ENCODE results near the gene FEN1.

Gene FEN1

GRCh38 chr11:61792310-61793082 lies at the start of gene FEN1, which contains the start of gene TMEM258:
FEN1 (plus strand) TSS chr11:61792911; CDS start chr11:61795362, 2,451 bp downstream.
TMEM258 (minus strand) TSS chr11:61792599; CDS start chr11:61792558, 41 bp downstream.
- DNase-seq = peak; percentile 93

- no peak for DNase-seq
Measured at GRCh38 chr11:61743486-61744095, 49.1 kb upstream of the FEN1 start.

GRCh38 chr11:61744181-61744580 lies 48.5 kb upstream of the FEN1 start:
- DNase-seq = no peak

- no peak for DNase-seq
Measured at GRCh38 chr11:61744609-61745156, 48.0 kb upstream of the FEN1 start.

GRCh38 chr11:61745781-61746441 lies 46.8 kb upstream of the FEN1 start:
- DNase-seq = peak; percentile 74

- no peak for DNase-seq
Measured at GRCh38 chr11:61746442-61747191, 46.1 kb upstream of the FEN1 start.

GRCh38 chr11:61747192-61747966 lies 45.3 kb upstream of the FEN1 start:
- peak; percentile 63 for DNase-seq

GRCh38 chr11:61747967-61748285 lies 44.8 kb upstream of the FEN1 start:
- DNase-seq = no peak

- no peak for DNase-seq
Measured at GRCh38 chr11:61749591-61750217, 43.0 kb upstream of the FEN1 start.

- DNase-seq = no peak
Measured at GRCh38 chr11:61750631-61751273, 42.0 kb upstream of the FEN1 start.

GRCh38 chr11:61751384-61751783 lies 41.3 kb upstream of the FEN1 start:
- no peak for DNase-seq

GRCh38 chr11:61752117-61752924 lies 40.4 kb upstream of the FEN1 start, which contains the start of gene MYRF:
MYRF (plus strand) TSS chr11:61752636; CDS start chr11:61752745, 109 bp downstream.
- DNase-seq = peak; percentile 57

- DNase-seq = no peak
Measured at GRCh38 chr11:61752925-61753521, 39.7 kb upstream of the FEN1 start.

GRCh38 chr11:61753672-61754071 lies 39.0 kb upstream of the FEN1 start:
- no peak for DNase-seq

GRCh38 chr11:61754534-61755482 lies 37.9 kb upstream of the FEN1 start:
- peak; percentile 27 for DNase-seq

GRCh38 chr11:61756147-61756451 lies 36.6 kb upstream of the FEN1 start:
- no peak for DNase-seq

GRCh38 chr11:61756452-61757212 lies 36.1 kb upstream of the FEN1 start:
- no peak for DNase-seq

All from NCI-H82 (cell line).